Astrocyte (in vitro differentiated cells and primary cell): ENCODE data around the gene AKAP17A.

Experiments
- CTCF ChIP-seq: IDR thresholded peaks from 2 replicates; pipeline ENCODE4 v1.5.1; 2011; ENCODE audit warnings: low read depth, mild to moderate bottlenecking, inconsistent platforms, low read length, moderate library complexity; ENCODE audit not compliant: insufficient read depth
- EZH2 ChIP-seq: IDR thresholded peaks from 2 replicates; pipeline ENCODE4 v1.6.1; 2012; ENCODE audit warnings: mild to moderate bottlenecking, low read length, inconsistent platforms; ENCODE audit not compliant: insufficient read depth

- TF ChIP-seq CTCF = no peak
- TF ChIP-seq EZH2 = no peak
These were observed 1.9 kb upstream of the AKAP17A start for GRCh38 chrX:1589356-1590130.
